Vagina (tissue), 2 donors: Measurements from ENCODE around the gene SLC39A7.

Experiments used
- CTCF ChIP-seq, 3 experiments: fragments of 450-650 bp in 2 of 3; fragments of 200-600 bp in 1 of 3; sonication (generic) in 1 of 3; IDR thresholded peaks; one replicate each; pipeline ENCODE4 v1.5.1; 2017 to 2019; ENCODE audit warnings: antibody characterized with exemption in 3 of 3, mild to moderate bottlenecking in 2 of 3, moderate library complexity in 2 of 3
- POLR2A ChIP-seq, 2 donors: fragments of 450-650 bp; IDR thresholded peaks; one replicate each; pipeline ENCODE4 v1.6.1; 2017; ENCODE audit warnings: antibody characterized with exemption in 2 of 2, mild to moderate bottlenecking in 2 of 2, moderate library complexity in 2 of 2
- POLR2AphosphoS5 ChIP-seq, 2 donors: sonication (generic); formaldehyde crosslinking; IDR thresholded peaks; one replicate each; pipeline ENCODE4 v1.9.0; 2017; ENCODE audit warnings: antibody characterized with exemption in 2 of 2, mild to moderate bottlenecking in 2 of 2, low read depth in 1 of 2; ENCODE audit not compliant: insufficient read depth in 1 of 2

- TF ChIP-seq POLR2A (IDR thresholded peaks at IDR 0.05): no peak
- TF ChIP-seq CTCF (IDR thresholded peaks at IDR 0.05): no peak
- TF ChIP-seq POLR2AphosphoS5 (IDR thresholded peaks at IDR 0.05; ENCODE audit: insufficient read depth in 1 of 2, low read depth in 1 of 2): no peak
These were observed 50.1 kb downstream of the SLC39A7 start for GRCh38 chr6:33250731-33251130.
